ENCODE measurements around the gene GJE1.

The GJE1 gene

DNA sequence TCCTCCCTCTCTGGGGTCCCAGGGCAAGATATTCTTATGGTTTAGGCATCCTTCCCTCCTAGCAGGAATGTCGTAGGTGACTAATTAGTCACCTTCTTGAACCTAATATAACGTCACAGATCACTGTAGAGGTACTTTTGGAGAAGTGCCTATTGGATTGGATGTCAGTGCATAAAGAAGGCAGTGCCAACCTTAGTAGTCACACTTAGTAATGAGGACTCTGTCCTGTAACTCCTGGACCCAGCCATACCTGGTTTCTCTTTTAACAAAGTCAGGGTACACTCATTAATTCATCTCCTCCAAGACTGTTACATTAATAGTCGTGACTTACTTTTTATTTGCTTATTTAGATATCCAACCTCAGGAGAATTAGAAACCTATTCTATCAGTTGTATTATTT, 34.3 kb downstream of the GJE1 start:
- no peak for DNase-seq

DNA sequence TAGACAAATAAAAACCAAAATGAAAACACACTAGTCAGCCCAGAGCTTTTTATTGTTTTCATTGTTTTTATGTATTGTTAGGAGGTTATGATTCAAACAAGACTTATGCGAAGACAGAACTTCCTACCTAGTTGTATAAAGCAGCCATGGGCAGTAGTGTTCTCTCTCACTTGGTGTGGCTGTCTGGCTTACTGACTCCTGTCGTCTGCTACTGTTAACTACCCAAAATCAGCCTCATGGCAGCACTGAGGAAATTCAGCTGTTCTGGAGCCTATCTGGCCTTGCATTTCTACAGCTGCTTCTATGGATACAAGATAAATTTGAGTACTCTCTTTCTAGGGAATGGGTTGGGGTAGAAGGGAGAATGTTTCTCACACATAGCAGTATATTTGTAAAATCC, 34.8 kb downstream of the GJE1 start:
- no peak for DNase-seq

DNA sequence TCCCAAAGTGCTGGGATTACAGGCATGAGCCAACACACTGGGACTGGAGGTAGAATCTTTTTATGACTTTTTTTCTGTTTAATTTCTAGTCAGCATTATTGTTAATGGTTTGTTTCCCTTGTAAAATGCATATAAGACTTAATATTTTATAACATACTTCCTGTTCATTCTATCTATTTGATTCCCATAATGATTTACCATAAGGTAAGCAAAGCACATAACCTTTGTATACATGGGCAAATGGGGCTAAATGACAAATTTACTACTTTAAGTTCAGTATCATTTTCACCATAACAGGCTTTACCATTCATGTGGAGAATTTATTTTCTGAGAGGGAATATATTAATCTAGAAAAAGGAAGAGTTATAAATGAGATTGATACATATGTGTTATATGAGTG, 38.6 kb downstream of the GJE1 start:
- DNase-seq = no peak

DNA sequence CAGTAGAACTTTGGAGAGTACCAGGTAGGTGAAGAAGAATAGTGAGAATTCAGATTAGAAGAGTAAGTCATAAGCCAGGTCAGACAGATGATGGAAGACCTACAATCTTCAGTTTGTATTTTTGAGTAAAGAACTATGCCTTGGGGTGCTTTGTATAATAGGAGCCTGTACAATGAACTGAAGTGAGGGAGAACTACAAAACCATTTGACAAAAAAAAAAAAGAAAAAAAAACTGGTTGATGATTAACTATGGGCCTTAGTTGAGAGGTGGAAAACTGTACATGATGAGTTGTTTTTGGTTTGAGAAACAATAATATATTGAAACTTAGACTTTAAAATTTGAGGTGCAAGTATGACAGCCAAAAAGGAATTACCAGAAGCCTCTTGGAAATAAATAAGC, 40.0 kb downstream of the GJE1 start:
- no peak for DNase-seq

DNA sequence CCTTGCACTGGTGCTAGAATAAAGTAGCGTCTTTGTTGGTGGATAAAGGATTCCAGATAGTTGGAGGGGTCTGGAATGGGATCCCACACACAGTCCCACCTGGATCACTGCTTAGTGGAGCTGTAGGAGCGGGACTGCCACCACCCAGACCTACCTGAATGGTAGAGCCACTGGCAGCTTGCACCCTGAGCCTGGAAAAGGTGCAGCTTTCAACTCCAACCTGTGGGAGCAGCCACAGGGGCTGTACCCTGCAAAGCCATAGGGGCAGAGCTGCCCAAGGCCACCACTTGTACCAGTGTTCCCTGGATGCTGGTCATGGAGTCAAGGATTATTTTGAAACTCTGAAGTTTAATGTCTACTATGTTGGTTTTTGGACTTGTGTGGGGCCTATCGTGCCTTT, 41.3 kb downstream of the GJE1 start:
- DNase-seq = no peak

DNA sequence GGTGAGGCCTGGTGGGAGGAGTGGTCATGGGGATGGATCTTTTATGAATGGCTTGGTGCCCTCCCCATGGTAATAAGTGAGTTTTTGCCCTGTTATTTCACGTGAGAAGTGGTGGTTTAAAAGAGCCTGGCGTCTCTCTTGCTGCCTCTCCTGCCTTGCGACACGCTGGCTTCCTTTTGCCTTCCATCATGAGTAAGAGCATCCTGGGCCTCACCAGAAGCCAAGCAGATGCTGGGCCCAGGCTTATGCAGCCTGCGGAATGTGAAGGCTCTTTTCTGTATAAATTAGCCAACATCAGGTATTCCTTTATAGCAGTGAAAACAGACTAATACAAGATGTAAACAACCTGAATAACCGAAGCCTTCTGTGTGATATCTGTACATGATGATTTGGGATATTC, 42.0 kb downstream of the GJE1 start:
- DNase-seq = no peak

DNA sequence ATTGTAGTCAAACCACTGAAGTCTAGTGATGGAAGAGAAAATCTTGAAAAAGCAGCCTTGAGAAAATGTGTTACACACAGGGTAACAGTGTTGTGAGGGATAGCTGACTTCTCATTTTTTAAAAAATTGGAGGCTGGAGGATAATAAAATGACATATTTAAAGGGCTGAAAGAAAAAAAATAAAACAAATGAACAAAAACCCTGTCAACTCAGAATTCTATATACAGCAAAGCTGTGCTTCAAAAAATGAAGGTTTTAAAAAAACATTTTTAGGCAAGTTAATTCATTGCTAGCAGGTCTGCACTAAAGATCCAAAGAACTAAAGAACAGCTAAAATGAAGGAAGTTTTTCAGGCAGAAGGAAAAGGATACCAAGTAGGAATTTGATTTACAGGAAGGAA, 45.4 kb downstream of the GJE1 start:
- no peak for DNase-seq

DNA sequence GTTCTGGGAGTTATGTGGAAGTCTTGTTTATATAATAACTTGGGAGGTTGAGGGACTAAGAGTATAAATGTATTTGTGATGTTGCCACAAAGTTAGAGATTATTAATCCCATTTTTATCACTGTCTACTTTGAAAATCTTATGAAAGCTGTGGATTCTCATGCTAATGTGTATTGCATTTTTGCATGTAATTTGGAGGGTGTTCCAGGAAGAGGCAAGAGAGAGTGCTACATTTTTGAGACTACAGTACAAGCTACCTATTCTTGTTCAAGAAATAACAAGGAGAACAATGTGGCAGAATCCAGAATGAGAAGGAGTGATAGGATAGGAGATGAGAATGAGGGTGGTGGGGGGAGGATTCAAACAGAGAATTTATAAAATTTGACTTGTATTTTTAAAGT, 49.3 kb downstream of the GJE1 start:
- no peak for DNase-seq

DNA sequence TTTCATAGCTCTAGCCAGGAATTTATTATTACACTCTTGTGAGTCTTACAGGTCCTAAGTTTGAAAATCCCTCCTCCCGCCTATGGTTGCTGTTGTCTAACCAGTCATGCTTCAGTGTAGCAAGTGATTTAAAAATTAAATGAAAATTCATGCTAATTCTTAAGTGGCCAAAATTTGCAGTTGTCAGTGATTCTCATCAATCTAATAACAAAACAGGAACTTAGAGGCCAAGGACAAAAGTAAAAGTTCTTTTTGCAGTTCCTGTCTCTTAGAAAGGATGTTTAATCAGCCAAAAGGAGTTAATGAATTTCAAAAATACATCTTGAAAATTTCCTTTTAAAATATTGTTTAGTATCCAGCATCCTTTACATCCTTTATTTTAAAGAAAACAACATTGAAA, 50.6 kb downstream of the GJE1 start:
- no peak for DNase-seq

DNA sequence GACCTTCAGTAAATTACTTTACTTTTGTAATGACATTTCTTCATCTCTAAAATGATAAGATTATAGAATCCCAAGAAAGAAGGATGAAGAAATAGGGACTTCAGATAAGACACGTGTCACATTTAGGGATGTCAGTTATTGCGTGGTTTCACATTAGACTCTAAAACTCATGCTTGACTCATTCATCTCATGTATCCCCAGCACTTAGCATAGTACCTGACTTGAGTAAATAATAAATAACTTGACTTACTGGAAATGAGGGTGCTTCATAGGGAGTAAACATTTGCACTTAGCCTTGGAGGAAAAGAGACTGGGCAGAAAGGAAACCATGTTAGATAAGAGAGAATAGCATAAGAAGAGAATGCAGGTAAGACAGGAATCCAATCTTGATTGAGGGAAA, 51.6 kb downstream of the GJE1 start:
- DNase-seq = no peak

Data from Kasumi-1 (cell line).